Measurements from ENCODE around the gene CAPRIN2.

DNA sequence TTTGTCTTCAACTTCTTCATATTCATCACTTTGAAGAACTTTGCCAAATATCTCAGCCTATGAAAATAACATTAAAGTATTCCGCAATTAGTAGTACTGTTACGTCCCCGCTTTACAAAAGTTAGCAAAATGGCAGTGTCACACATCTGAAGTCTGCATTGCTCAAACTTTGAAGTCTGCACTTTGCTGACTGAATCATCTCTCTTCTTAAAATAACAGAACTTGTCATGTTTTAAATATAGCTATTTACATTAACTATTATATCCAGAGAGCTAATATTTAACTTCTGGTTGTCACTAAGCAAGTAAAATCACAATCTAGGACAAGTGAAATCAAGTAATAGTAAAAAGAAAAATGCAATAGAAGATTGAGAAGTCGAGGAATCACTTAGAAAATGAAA is 93.5 kb downstream of the CAPRIN2 start:
- TF ChIP-seq, protein P1, sequence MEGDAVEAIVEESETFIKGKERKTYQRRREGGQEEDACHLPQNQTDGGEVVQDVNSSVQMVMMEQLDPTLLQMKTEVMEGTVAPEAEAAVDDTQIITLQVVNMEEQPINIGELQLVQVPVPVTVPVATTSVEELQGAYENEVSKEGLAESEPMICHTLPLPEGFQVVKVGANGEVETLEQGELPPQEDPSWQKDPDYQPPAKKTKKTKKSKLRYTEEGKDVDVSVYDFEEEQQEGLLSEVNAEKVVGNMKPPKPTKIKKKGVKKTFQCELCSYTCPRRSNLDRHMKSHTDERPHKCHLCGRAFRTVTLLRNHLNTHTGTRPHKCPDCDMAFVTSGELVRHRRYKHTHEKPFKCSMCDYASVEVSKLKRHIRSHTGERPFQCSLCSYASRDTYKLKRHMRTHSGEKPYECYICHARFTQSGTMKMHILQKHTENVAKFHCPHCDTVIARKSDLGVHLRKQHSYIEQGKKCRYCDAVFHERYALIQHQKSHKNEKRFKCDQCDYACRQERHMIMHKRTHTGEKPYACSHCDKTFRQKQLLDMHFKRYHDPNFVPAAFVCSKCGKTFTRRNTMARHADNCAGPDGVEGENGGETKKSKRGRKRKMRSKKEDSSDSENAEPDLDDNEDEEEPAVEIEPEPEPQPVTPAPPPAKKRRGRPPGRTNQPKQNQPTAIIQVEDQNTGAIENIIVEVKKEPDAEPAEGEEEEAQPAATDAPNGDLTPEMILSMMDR (conservative IDR thresholded peaks at IDR 0.05; ENCODE audit: low read depth, low read length), result no peak
- no peak for TF ChIP-seq EZH2 (IDR thresholded peaks at IDR 0.05; ENCODE audit: borderline replicate concordance, low read depth, low read length, poor library complexity, severe bottlenecking)

Data from A673 (cell line).